HG02678 (cell line): ENCODE data around the gene HACD3.
"Not testable (repeated sequence)": the region's sequence is repeated elsewhere in the genome, so short reads cannot be mapped to it uniquely, and the experiment has no call there.

Experiments
- ATAC-seq: cut with Tn5 transposase; IDR thresholded peaks from one replicate; pipeline ENCODE4 v1.9.1; 2021; ENCODE audit warnings: mild to moderate bottlenecking, moderate library complexity; ENCODE audit not compliant: unreplicated experiment

HACD3 gene

DNA sequence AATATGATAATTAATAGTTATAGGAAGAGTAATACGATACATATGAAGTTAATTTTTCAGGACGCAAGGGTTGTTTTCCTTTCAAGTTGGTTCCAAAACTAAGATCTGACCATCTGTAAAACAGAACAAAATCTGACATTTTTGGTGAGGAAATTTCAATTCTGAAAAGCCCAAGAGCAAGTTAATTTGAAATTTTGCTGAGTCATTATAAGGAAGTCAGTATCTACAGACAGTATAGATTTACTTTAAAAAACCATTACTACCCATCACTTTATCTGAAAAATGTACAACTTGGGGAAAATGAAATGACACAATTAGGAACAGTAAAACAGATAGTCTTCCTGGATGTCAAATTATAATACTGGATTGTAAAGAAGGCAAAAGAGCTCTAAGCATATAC, 68.2 kb downstream of the HACD3 start:
- ATAC-seq = no peak

- no peak for ATAC-seq
Observed at GRCh38 chr15:65599677-65600076, 69.4 kb downstream of the HACD3 start.

DNA sequence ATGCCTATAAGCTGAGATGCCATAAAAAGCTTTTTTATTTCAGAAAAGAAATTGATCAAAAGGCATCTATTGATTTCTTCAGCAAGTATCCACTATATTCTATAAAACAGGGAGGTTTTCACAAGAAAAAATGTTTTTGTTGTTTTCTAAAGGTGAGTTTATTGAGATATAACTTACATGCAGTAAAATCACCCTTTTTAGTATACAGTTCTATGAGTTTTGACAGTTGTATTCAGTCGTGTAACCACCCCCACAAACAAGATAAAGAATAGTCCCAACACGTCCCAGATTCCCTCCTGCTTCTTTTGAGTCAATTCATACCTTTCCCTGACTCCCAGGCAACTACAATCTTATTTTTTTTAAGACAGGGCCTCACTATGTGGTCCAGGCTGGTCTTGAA, 72.9 kb downstream of the HACD3 start:
- no peak for ATAC-seq

DNA sequence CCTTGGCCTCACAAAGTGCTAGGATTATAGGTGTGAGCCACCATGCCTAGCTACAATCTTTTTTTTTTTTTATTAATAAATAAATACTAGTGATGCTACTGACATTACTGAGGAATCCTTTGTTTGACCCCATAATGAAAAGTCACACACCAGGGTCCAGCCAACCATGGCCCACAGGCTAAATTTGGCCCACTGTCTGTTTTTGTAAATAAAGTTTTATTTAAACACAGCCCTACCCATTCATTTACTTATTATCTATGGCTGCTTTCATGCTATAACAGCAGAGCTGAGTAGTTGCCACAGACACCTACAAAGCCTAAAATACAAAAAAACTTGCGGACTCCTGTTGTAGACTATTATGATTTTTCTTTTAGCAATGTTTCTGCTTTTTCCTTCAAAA, 73.3 kb downstream of the HACD3 start:
- ATAC-seq = no peak

- ATAC-seq = peak; percentile 95
Observed at GRCh38 chr15:65610871-65611718, 80.8 kb downstream of the HACD3 start, which contains the start of gene INTS14. Gene INTS14 (minus strand): TSS chr15:65611131. CDS start chr15:65607380, 3,751 bp downstream.

GRCh38 chr15:65611888-65612615, 81.8 kb downstream of the HACD3 start:
- no peak for ATAC-seq

GRCh38 chr15:65612616-65612946, 82.3 kb downstream of the HACD3 start:
- ATAC-seq = no peak

DNA sequence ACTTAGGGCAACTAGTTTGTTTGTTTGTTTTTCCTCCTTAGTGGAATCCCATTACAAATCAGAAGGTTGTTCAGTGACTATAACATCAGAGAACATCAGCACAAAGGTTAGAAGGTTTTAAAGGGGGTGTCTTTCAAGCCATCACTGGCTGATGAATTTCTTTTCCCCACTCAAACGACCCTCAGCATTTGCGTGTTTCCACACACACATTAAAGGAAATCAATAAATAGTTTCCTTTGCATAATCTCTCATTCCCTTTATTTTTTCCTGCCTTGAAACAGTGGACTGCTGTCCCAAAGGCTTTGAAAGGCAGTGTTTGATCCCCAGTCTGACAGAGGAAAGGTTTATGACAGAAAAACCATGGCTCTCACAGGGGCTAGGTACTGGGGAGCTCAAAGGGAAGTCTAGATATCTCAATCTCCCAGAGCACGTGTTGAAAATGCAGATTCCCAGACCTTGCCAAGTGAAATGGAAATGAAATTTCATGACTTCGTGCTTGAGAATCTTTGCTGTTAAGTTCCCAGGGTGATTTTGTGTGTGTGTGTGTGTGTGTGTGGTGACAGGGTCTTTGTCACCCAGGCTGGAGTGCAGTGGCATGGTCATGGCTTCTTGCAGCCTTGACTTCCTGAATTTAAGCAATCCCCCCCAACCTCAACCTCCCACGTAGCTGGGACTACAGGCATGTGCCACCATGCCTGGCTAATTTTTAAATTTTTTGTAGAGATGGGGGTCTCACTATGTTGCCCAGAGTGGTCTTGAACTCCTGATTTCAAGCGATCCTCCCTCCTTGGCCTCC, 82.9 kb downstream of the HACD3 start:
- ATAC-seq = no peak

DNA sequence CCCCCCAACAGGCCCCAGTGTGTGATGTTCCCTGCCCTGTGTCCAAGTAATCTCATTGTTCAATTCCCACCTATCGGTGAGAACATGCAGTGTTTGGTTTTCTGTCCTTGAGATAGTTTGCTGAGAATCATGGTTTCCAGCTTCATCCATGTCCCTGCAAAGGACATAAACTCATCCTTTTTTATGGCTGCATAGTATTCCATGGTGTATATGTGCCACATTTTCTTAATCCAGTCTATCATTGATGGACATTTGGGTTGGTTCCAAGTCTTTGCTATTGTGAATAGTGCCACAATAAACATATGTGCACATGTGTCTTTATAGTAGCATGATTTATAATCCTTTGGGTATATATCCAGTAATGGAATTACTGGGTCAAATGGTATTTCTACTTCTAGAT, 85.6 kb downstream of the HACD3 start:
- ATAC-seq = not testable (repeated sequence)

GRCh38 chr15:65618560-65619109, 88.4 kb downstream of the HACD3 start:
- ATAC-seq = no peak

GRCh38 chr15:65619626-65620290, 89.5 kb downstream of the HACD3 start:
- no peak for ATAC-seq

- ATAC-seq = no peak
Observed at GRCh38 chr15:65620833-65621232, 90.6 kb downstream of the HACD3 start.

DNA sequence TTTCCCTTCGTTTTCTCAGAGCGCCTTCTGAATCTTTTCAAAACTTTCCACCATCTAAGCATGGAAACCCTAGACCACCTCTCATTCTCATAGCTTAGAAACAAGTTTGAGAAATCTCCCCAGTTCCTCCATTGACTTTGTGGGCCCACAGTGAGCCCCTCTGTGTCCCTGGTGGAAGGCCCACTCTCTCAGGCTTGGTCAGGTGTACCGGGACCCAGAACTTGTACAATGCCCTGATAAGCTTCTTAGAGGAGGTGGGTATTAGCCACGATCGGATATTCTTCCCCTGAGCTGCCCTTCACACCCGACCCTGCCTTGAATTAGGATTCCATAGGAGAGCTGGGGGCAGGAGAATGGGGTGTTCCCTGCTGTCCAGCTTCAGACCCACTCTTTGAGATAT, 91.4 kb downstream of the HACD3 start, which contains the start of gene SLC24A1:
Gene SLC24A1 (plus strand): TSS at position 301 of the 400 bp plus-strand sequence. CDS start 2,143 bp downstream, outside the sequence.
- ATAC-seq = no peak

DNA sequence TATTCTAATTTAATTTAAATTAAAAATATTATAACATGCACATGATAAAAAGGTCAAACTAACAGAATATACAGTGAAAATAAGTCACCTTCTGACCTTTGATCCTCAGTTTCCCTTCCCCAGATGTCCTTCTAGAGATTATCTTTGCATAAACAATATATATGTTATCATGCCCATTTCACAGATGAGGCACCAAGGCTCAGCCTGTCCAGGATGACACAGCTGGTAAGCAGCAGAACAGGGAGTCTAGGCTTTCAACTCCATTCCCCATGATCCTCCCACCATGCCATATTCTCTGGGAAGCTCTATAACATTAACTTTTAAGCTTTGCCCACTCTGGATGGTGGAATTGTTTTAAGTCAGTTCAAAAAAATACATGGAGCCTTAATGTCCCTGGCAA, 92.8 kb downstream of the HACD3 start:
- no peak for ATAC-seq

GRCh38 chr15:65626856-65627255, 96.6 kb downstream of the HACD3 start:
- no peak for ATAC-seq
